GM23338 (cell line): ENCODE data around the gene PTTG1IP. TPM values are rescaled to one million over a fixed set of nuclear protein-coding genes. Genes with fewer than 3 reads are reported as not detected.

Experiments used
- ATAC-seq: fragments of 200-7000 bp; cut with Tn5 transposase; 3 replicates; pipeline ENCODE4 v1.9.1; 2020
- DNase-seq: peaks from one replicate; pipeline ENCODE4 v3.0.0-alpha.2; 2015; ENCODE audit warnings: low spot score
- H2AFZ ChIP-seq: fragments of 200-600 bp; sonication (generic); 2 replicates; pipeline ENCODE4 v1.8.0; 2016; ENCODE audit warnings: antibody characterized with exemption, mild to moderate bottlenecking, moderate library complexity
- H3F3A ChIP-seq: fragments of 200-600 bp; sonication (generic); replicated peaks from 2 replicates; pipeline ENCODE4 v1.8.0; 2017; ENCODE audit warnings: antibody characterized with exemption, mixed run types, low read depth
- H3K27ac ChIP-seq: fragments of 200-600 bp; sonication (generic); 2 replicates; pipeline ENCODE4 v1.6.1; 2016; ENCODE audit warnings: low read depth
- H3K27me3 ChIP-seq: fragments of 200-600 bp; sonication (generic); 2 replicates; pipeline ENCODE4 v1.8.0; 2016; ENCODE audit warnings: mild to moderate bottlenecking, mixed run types, moderate library complexity; ENCODE audit not compliant: insufficient read depth
- H3K36me3 ChIP-seq: fragments of 200-600 bp; sonication (generic); 2 replicates; pipeline ENCODE4 v1.8.0; 2016; ENCODE audit warnings: mild to moderate bottlenecking; ENCODE audit not compliant: insufficient read depth
- H3K4me1 ChIP-seq: fragments of 200-600 bp; sonication (generic); 2 replicates; pipeline ENCODE4 v1.8.0; 2016; ENCODE audit warnings: mild to moderate bottlenecking, moderate library complexity; ENCODE audit not compliant: insufficient read depth
- H3K4me2 ChIP-seq: fragments of 200-600 bp; sonication (generic); 2 replicates; pipeline ENCODE4 v1.7.1; 2017; ENCODE audit warnings: mixed run types
- H3K4me3 ChIP-seq: fragments of 200-600 bp; sonication (generic); 2 replicates; pipeline ENCODE4 v1.6.1; 2016; ENCODE audit warnings: mixed run types
- H3K79me2 ChIP-seq: fragments of 200-600 bp; sonication (generic); replicated peaks from 2 replicates; pipeline ENCODE4 v1.8.0; 2017; ENCODE audit warnings: mild to moderate bottlenecking; ENCODE audit not compliant: insufficient read depth
- H3K9me2 ChIP-seq: fragments of 200-600 bp; sonication (generic); 2 replicates; pipeline ENCODE4 v1.8.0; 2017; ENCODE audit not compliant: insufficient read depth
- H4K20me1 ChIP-seq: fragments of 200-600 bp; sonication (generic); replicated peaks from 2 replicates; pipeline ENCODE4 v1.8.0; 2017; ENCODE audit warnings: mild to moderate bottlenecking; ENCODE audit not compliant: insufficient read depth
- H3K27ac Mint-ChIP-seq: 2 replicates; pipeline ENCODE4 v1.8.0; 2020; ENCODE audit warnings: inconsistent platforms, mild to moderate bottlenecking, moderate library complexity, mixed read lengths
- H3K27me3 Mint-ChIP-seq: 3 replicates; pipeline ENCODE4 v1.8.0; 2022; ENCODE audit warnings: low read depth, mild to moderate bottlenecking, moderate library complexity, mixed read lengths, inconsistent platforms; ENCODE audit not compliant: insufficient read depth, poor library complexity
- H3K36me3 Mint-ChIP-seq: 3 replicates; pipeline ENCODE4 v1.8.0; 2021; ENCODE audit warnings: low read depth, mild to moderate bottlenecking, inconsistent platforms, moderate library complexity, mixed read lengths
- H3K4me1 Mint-ChIP-seq: 3 replicates; pipeline ENCODE4 v1.8.0; 2020; ENCODE audit warnings: mild to moderate bottlenecking, inconsistent platforms, mixed read lengths
- H3K4me3 Mint-ChIP-seq: 3 replicates; pipeline ENCODE4 v1.8.0; 2021; ENCODE audit warnings: moderate library complexity, mild to moderate bottlenecking, inconsistent platforms, mixed read lengths
- H3K9me3 Mint-ChIP-seq: 3 replicates; pipeline ENCODE4 v1.8.0; 2020; ENCODE audit warnings: moderate library complexity, mild to moderate bottlenecking, inconsistent platforms, mixed read lengths
- STAT1 ChIP-seq: IDR thresholded peaks from one replicate; pipeline ENCODE4 v1.6.1; 2016; ENCODE audit warnings: antibody characterized with exemption; ENCODE audit not compliant: unreplicated experiment
- polyA plus RNA-seq: library from polyadenylated mRNA; unstranded; fragments of >200 nt; fragmentation: Nextera tagmentation; extraction: Ambion mirVana; gene quantifications from 2 replicates; pipeline ENCODE4 v1.2.1, GENCODE V29; 2016
- total RNA-seq: library from RNA; depleted of rRNA; stranded (reverse); fragments of >200 nt; shearing (Covaris generic); gene quantifications from 2 replicates; pipeline ENCODE4 v1.2.3, GENCODE V29; 2014
- TF ChIP-seq, protein P1 (sequence below): fragments of 250-450 bp; sonication (Bioruptor Pico); IDR thresholded peaks from 2 replicates; pipeline ENCODE4 v1.5.0; 2020; ENCODE audit warnings: mild to moderate bottlenecking, moderate library complexity
- TF ChIP-seq, protein P2 (sequence below), 2 experiments: fragments of 200-600 bp in 1 of 2; sonication (generic) in 1 of 2; conservative IDR thresholded peaks; 2 replicates each; pipeline versions ENCODE4 v1.5.1 to v1.6.1; 2016 to 2017; ENCODE audit warnings: antibody characterized with exemption in 2 of 2, low read depth in 2 of 2, mild to moderate bottlenecking in 2 of 2, moderate library complexity in 1 of 2

The PTTG1IP gene
- total and polyA plus RNA-seq, 2 experiments from 2014 or later = 99.9 to 172 TPM

DNA sequence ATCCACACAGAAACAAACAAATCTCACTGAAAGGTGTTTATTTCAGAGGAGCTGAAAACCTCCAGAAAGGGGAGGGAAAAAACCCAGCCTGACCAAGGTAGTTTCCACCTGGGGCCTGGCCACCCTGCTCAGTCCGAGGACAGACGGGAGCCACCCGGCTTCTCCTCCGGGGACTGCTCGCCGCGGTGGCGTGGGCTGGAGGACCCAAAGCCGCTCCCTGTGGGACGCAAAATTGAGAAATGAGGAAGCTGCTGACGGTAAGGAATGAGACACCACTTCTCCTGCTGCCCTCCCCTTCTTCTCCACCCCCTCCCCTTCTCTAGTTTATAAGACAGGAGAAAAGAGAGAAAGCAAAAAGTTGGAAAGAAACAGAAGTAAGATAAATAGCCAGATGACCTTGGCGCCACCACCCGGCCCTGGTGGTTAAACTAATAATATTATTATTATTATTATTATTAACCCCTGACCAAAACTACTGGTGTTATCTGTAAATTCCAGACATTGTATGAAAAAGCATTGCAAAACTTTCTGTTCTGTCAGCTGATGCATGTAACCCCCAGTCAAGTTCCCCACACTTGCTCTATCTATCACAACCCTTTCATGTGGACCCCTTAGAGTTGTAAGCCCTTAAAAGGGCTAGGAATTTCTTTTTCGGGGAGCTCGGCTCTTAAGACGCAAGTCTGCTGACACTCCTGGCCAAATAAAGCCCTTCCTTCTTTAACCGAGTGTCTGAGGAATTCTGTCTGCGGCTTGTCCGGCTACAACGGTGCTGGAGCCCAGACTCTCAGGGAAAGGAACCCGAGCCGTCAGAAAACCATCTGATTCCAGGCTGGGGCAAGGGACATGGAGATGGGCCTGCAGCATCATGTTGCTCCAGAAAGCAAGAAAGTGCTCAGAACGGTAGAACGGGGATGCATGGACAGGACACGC is 34.7 kb upstream of the PTTG1IP start:
- no peaks in the 10 kb centered on the region for H3F3A ChIP-seq
- H3K36me3 Mint-ChIP-seq = no peaks in the 10 kb centered on the region

More for the DNA sequence above, 34.7 kb upstream of the PTTG1IP start:
- Histone ChIP-seq H3K4me3 (no peak overlapping the region), H3K27me3 (no peaks in the 10 kb centered on the region), H3K9me2 (no peaks in the 10 kb centered on the region), H3K4me1 (no peaks in the 10 kb centered on the region), H3K4me2 (no peak overlapping the region), H3K27ac (no peak overlapping the region), H3K36me3 (no peaks in the 10 kb centered on the region), H4K20me1 (no peaks in the 10 kb centered on the region), H2AFZ (peak overlapping the region; percentile 78), H3K79me2 (no peaks in the 10 kb centered on the region)
- no peaks in the 10 kb centered on the region; the same call in 1 of the 3 replicates for H3K9me3 Mint-ChIP-seq
- no peak for TF ChIP-seq STAT1
- TF ChIP-seq, protein P1, sequence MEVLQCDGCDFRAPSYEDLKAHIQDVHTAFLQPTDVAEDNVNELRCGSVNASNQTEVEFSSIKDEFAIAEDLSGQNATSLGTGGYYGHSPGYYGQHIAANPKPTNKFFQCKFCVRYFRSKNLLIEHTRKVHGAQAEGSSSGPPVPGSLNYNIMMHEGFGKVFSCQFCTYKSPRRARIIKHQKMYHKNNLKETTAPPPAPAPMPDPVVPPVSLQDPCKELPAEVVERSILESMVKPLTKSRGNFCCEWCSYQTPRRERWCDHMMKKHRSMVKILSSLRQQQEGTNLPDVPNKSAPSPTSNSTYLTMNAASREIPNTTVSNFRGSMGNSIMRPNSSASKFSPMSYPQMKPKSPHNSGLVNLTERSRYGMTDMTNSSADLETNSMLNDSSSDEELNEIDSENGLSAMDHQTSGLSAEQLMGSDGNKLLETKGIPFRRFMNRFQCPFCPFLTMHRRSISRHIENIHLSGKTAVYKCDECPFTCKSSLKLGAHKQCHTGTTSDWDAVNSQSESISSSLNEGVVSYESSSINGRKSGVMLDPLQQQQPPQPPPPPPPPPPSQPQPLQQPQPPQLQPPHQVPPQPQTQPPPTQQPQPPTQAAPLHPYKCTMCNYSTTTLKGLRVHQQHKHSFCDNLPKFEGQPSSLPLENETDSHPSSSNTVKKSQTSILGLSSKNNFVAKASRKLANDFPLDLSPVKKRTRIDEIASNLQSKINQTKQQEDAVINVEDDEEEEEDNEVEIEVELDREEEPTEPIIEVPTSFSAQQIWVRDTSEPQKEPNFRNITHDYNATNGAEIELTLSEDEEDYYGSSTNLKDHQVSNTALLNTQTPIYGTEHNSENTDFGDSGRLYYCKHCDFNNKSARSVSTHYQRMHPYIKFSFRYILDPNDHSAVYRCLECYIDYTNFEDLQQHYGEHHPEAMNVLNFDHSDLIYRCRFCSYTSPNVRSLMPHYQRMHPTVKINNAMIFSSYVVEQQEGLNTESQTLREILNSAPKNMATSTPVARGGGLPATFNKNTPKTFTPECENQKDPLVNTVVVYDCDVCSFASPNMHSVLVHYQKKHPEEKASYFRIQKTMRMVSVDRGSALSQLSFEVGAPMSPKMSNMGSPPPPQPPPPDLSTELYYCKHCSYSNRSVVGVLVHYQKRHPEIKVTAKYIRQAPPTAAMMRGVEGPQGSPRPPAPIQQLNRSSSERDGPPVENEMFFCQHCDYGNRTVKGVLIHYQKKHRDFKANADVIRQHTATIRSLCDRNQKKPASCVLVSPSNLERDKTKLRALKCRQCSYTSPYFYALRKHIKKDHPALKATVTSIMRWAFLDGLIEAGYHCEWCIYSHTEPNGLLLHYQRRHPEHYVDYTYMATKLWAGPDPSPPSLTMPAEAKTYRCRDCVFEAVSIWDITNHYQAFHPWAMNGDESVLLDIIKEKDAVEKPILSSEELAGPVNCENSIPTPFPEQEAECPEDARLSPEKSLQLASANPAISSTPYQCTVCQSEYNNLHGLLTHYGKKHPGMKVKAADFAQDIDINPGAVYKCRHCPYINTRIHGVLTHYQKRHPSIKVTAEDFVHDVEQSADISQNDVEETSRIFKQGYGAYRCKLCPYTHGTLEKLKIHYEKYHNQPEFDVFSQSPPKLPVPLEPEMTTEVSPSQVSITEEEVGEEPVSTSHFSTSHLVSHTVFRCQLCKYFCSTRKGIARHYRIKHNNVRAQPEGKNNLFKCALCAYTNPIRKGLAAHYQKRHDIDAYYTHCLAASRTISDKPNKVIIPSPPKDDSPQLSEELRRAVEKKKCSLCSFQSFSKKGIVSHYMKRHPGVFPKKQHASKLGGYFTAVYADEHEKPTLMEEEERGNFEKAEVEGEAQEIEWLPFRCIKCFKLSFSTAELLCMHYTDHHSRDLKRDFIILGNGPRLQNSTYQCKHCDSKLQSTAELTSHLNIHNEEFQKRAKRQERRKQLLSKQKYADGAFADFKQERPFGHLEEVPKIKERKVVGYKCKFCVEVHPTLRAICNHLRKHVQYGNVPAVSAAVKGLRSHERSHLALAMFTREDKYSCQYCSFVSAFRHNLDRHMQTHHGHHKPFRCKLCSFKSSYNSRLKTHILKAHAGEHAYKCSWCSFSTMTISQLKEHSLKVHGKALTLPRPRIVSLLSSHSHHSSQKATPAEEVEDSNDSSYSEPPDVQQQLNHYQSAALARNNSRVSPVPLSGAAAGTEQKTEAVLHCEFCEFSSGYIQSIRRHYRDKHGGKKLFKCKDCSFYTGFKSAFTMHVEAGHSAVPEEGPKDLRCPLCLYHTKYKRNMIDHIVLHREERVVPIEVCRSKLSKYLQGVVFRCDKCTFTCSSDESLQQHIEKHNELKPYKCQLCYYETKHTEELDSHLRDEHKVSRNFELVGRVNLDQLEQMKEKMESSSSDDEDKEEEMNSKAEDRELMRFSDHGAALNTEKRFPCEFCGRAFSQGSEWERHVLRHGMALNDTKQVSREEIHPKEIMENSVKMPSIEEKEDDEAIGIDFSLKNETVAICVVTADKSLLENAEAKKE (CRISPR knock-in tag) = no peak
- TF ChIP-seq, protein P2, sequence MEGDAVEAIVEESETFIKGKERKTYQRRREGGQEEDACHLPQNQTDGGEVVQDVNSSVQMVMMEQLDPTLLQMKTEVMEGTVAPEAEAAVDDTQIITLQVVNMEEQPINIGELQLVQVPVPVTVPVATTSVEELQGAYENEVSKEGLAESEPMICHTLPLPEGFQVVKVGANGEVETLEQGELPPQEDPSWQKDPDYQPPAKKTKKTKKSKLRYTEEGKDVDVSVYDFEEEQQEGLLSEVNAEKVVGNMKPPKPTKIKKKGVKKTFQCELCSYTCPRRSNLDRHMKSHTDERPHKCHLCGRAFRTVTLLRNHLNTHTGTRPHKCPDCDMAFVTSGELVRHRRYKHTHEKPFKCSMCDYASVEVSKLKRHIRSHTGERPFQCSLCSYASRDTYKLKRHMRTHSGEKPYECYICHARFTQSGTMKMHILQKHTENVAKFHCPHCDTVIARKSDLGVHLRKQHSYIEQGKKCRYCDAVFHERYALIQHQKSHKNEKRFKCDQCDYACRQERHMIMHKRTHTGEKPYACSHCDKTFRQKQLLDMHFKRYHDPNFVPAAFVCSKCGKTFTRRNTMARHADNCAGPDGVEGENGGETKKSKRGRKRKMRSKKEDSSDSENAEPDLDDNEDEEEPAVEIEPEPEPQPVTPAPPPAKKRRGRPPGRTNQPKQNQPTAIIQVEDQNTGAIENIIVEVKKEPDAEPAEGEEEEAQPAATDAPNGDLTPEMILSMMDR (conservative IDR thresholded peaks at IDR 0.05; ENCODE audit: low read depth in 2 of 2) = 0 out of 4 replicates have a peak, but pooled peaks of 1 of the 2 experiments have one; percentile 10
- H3K4me3 Mint-ChIP-seq = no peak overlapping the region
- ATAC-seq (peak; percentile 24), DNase-seq (no peak)
- peaks cover 32% of the 10 kb centered on the region for H3K27me3 Mint-ChIP-seq
- no peak overlapping the region for H3K27ac Mint-ChIP-seq
- peaks cover 11% of the 10 kb centered on the region for H3K4me1 Mint-ChIP-seq
